Measurements from ENCODE around the gene ORC3. TPM values are rescaled to one million over a fixed set of nuclear protein-coding genes. Genes with fewer than 3 reads are reported as not detected.
A peak's percentile ranks its signal among the peaks of the same experiment; 100 is the strongest.

ORC3 gene
- total RNA-seq, 2 experiments from 2014 or later = 35.8 to 36.6 TPM

DNA sequence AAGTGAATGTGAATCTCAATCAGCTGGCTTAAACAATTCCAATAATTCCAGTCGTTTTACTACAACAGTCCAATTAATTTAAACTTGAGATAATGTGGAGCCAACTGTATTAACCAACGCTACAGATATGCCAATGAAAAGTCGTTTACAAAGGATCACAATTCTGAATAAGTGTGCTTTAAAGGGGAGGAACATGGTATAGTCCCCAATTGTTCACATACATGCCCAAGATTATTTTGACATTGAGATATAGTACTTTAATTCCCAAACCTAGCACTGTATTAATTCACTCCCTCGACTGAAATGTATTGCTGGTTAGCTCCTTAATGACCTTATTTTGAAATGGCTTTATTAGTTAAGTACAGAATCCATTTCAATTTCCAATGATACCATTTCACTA, 109.6 kb downstream of the ORC3 start:
- intact Hi-C loops (cut with micrococcal nuclease) = loop anchor here (2.0 to 5.0 kb wide), 2 partner anchors 33 to 109 kb away; partner anchors contain the start of gene ORC3
- ATAC-seq (no peak), DNase-seq (no peak)
- TF ChIP-seq, protein P1, sequence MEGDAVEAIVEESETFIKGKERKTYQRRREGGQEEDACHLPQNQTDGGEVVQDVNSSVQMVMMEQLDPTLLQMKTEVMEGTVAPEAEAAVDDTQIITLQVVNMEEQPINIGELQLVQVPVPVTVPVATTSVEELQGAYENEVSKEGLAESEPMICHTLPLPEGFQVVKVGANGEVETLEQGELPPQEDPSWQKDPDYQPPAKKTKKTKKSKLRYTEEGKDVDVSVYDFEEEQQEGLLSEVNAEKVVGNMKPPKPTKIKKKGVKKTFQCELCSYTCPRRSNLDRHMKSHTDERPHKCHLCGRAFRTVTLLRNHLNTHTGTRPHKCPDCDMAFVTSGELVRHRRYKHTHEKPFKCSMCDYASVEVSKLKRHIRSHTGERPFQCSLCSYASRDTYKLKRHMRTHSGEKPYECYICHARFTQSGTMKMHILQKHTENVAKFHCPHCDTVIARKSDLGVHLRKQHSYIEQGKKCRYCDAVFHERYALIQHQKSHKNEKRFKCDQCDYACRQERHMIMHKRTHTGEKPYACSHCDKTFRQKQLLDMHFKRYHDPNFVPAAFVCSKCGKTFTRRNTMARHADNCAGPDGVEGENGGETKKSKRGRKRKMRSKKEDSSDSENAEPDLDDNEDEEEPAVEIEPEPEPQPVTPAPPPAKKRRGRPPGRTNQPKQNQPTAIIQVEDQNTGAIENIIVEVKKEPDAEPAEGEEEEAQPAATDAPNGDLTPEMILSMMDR (IDR thresholded peaks at IDR 0.05) = no peak
- Mint-ChIP-seq H3K27ac (peak overlapping the region; percentile 90), H3K27me3 (no peaks in the 10 kb centered on the region), H3K4me3 (peak overlapping the region; percentile 86), H3K36me3 (ENCODE audit: low read depth) (peaks cover 28% of the 10 kb centered on the region), H3K4me1 (ENCODE audit: low read depth) (peaks cover 41% of the 10 kb centered on the region), H3K9me3 (no peaks in the 10 kb centered on the region)
- CTCF ChIA-PET = interaction anchor here (1.3 kb wide), 1 partner anchor 110 kb away, joined by 3 read pairs; no protein-coding TSS in a partner anchor
- POLR2A ChIA-PET = interaction anchor here (0.7 to 1.5 kb wide), 3 partner anchors 16 to 57 kb away, joined by 3 read pairs; no protein-coding TSS in a partner anchor

DNA sequence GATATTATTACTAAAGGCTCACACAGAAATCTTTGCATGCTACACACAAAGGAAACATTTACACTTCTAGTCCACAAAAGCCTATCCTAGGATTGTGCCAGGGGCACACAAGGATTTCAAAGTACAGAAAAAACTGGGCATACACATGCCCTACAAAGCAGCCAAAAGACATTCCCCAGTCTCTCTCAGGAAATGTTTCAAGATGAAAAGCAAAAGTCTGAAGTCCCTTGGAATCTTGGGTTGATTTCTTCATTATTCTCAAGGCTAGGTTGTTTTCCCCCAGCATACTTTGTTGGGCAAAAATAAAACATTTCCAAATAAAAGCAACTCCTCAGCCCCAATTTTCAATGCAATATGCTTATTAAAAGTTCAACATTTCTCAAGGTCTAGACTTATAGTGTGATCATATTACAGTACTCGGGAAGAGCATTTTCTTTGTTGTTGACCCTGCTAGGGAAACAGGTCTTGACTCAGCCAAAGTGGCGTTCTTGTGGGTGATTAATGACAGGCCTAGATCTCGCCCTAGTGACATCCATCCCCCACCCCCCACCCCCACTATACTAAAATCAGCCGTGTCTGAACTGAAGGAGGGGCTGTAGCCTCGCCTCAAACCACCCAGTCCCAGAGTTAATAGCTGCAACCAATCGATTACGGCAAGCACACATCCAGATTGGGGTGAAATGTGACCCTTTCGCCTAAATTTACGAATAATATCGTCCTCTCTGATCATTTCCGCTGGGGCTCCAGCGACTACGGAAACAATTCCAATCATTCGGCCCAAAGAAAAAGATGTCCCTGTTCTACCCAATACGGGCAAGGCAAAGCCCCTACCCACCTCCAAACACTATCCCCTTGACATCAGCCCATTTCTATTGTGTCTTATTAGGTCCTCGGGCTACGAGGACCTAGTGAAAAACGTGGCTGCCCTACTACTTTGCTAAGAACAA, 110.7 kb downstream of the ORC3 start:
- Mint-ChIP-seq H3K27me3 (no peaks in the 10 kb centered on the region), H3K4me1 (ENCODE audit: low read depth) (peaks cover 42% of the 10 kb centered on the region), H3K9me3 (no peaks in the 10 kb centered on the region), H3K27ac (peak overlapping the region; percentile 90), H3K4me3 (peak overlapping the region; percentile 86), H3K36me3 (ENCODE audit: low read depth) (peaks cover 25% of the 10 kb centered on the region)
- POLR2A ChIA-PET = interaction anchor here (0.7 to 2.5 kb wide), 6 partner anchors 14 to 1262 kb away, joined by 3 to 11 read pairs (median 4); no protein-coding TSS in a partner anchor
- peak; percentile 68 for DNase-seq
- peak; percentile 28 for ATAC-seq
- TF ChIP-seq, protein P1 (IDR thresholded peaks at IDR 0.05) = no peak
- intact Hi-C loops (cut with micrococcal nuclease) = no loop called here
- CTCF ChIA-PET = no interaction called here

GRCh38 chr6:87701344-87701675, 111.4 kb downstream of the ORC3 start:
- Mint-ChIP-seq H3K36me3 (ENCODE audit: low read depth) (peaks cover 25% of the 10 kb centered on the region), H3K4me1 (ENCODE audit: low read depth) (peaks cover 36% of the 10 kb centered on the region), H3K27ac (peak overlapping the region; percentile 90), H3K27me3 (no peaks in the 10 kb centered on the region), H3K4me3 (peak overlapping the region; percentile 86), H3K9me3 (no peaks in the 10 kb centered on the region)
- POLR2A ChIA-PET = interaction anchor here (0.5 to 2.5 kb wide), 14 partner anchors 13 to 1262 kb away, joined by 3 to 11 read pairs (median 4); partner anchors contain the start of genes ORC3, RARS2 and SLC35A1
- CTCF ChIA-PET = no interaction called here
- intact Hi-C loops (cut with micrococcal nuclease) = no loop called here
- DNase-seq (peak; percentile 28), ATAC-seq (no peak)
- TF ChIP-seq, protein P1 (IDR thresholded peaks at IDR 0.05) = no peak

- H3K4me1 Mint-ChIP-seq (ENCODE audit: low read depth) = peaks cover 35% of the 10 kb centered on the region
- H3K9me3 Mint-ChIP-seq = no peaks in the 10 kb centered on the region
- H3K27ac Mint-ChIP-seq = peak within 1 kb of the TSS; percentile 90
- H3K4me3 Mint-ChIP-seq = peak within 1 kb of the TSS; percentile 86
- intact Hi-C loops (cut with micrococcal nuclease) = no loop called here
- TF ChIP-seq, protein P1 (IDR thresholded peaks at IDR 0.05) = no peak
- POLR2A ChIA-PET = interaction anchor here (0.5 to 2.5 kb wide), 17 partner anchors 13 to 489 kb away, joined by 3 to 11 read pairs (median 4); partner anchors contain the start of genes ORC3, RARS2 and SLC35A1
- peaks cover 25% of the 10 kb centered on the region for H3K36me3 Mint-ChIP-seq (ENCODE audit: low read depth)
- ATAC-seq (peak; percentile 79), DNase-seq (peak; percentile 98)
- CTCF ChIA-PET = interaction anchor here (0.6 kb wide), 2 partner anchors 206 to 543 kb away, joined by 3 read pairs; no protein-coding TSS in a partner anchor
- no peaks in the 10 kb centered on the region for H3K27me3 Mint-ChIP-seq
Measured at GRCh38 chr6:87701676-87702588, 112.0 kb downstream of the ORC3 start, which contains the start of gene AKIRIN2. Gene AKIRIN2 (minus strand): TSS chr6:87702233. CDS start chr6:87701684, 549 bp downstream.
